IMR-90 (cell line): ENCODE results near the gene TET1. TPM values are rescaled to one million over a fixed set of nuclear protein-coding genes. Genes with fewer than 3 reads are reported as not detected.

Experiments
- ATAC-seq: fragments of 200-7000 bp; cut with Tn5 transposase; 2 replicates; pipeline ENCODE4 v1.9.1; 2020; ENCODE audit warnings: low read depth, mild to moderate bottlenecking, moderate library complexity
- BruUV-seq: library from RNA; stranded (reverse); fragments of 400-500 nt; replicated peaks from 2 replicates; lab custom pipeline; 2021; lab: Mats Ljungman, UMichigan
- CTCF ChIA-PET: fragments of 300-600 bp; formaldehyde crosslinking; extraction: SDS; loops from one replicate; lab custom pipeline; 2021; ENCODE audit warnings: antibody characterized with exemption; lab: Yijun Ruan, JAX
- POLR2A ChIA-PET: fragments of 300-600 bp; sonication (Branson Sonifier 250); formaldehyde crosslinking; loops from one replicate; lab custom pipeline; 2022; ENCODE audit warnings: antibody characterized with exemption; ENCODE audit not compliant: unreplicated experiment; lab: Charles Lee
- DNase-seq: peaks from one replicate; pipeline ENCODE4 v3.0.0; 2013
- H2AFZ ChIP-seq: replicated peaks from 2 replicates; pipeline ENCODE3; 2013; ENCODE audit warnings: low read length, mild to moderate bottlenecking; ENCODE audit not compliant: poor library complexity
- H2AK5ac ChIP-seq: 2 replicates; pipeline ENCODE4 v1.6.1; 2013; ENCODE audit warnings: low read depth, low read length, inconsistent platforms
- H2AK9ac ChIP-seq: replicated peaks from 2 replicates; pipeline ENCODE3; 2013; ENCODE audit warnings: mild to moderate bottlenecking, low read depth, low read length, moderate library complexity; ENCODE audit not compliant: poor library complexity
- H2BK120ac ChIP-seq: 2 replicates; pipeline ENCODE4 v1.6.1; 2013; ENCODE audit warnings: low read depth, low read length, inconsistent platforms
- H2BK15ac ChIP-seq: 3 replicates; pipeline ENCODE4 v1.6.1; 2013; ENCODE audit warnings: low read depth, low read length, inconsistent platforms
- H2BK20ac ChIP-seq: 2 replicates; pipeline ENCODE4 v1.6.1; 2013; ENCODE audit warnings: low read depth, mild to moderate bottlenecking, inconsistent platforms, low read length, moderate library complexity
- H2BK5ac ChIP-seq: 2 replicates; pipeline ENCODE4 v1.6.1; 2013; ENCODE audit warnings: mild to moderate bottlenecking, low read depth, low read length, inconsistent platforms; ENCODE audit not compliant: poor library complexity, severe bottlenecking
- H3K14ac ChIP-seq: replicated peaks from 2 replicates; pipeline ENCODE4 v1.6.1; 2013; ENCODE audit warnings: low read depth, low read length, inconsistent platforms
- H3K18ac ChIP-seq: 2 replicates; pipeline ENCODE4 v1.6.1; 2013; ENCODE audit warnings: low read depth, low read length, control low read depth
- H3K23ac ChIP-seq: 2 replicates; pipeline ENCODE4 v1.6.1; 2013; ENCODE audit warnings: low read depth, low read length, inconsistent platforms
- H3K27ac ChIP-seq: 2 replicates; pipeline ENCODE4 v1.5.1; 2013; ENCODE audit warnings: mild to moderate bottlenecking, control low read depth, low read length; ENCODE audit not compliant: insufficient read depth
- H3K27me3 ChIP-seq: 2 replicates; pipeline ENCODE4 v1.6.1; 2013; ENCODE audit warnings: low read length; ENCODE audit not compliant: control insufficient read depth, insufficient read depth
- H3K36me3 ChIP-seq: 2 replicates; pipeline ENCODE4 v1.6.1; 2013; ENCODE audit warnings: low read length, mixed read lengths; ENCODE audit not compliant: control insufficient read depth, insufficient read depth
- H3K4ac ChIP-seq: 2 replicates; pipeline ENCODE4 v1.6.1; 2013; ENCODE audit warnings: low read depth, low read length, inconsistent platforms
- H3K4me1 ChIP-seq: 2 replicates; pipeline ENCODE4 v1.6.1; 2013; ENCODE audit warnings: low read length, mixed read lengths; ENCODE audit not compliant: control insufficient read depth, insufficient read depth
- H3K4me2 ChIP-seq: 2 replicates; pipeline ENCODE4 v1.6.1; 2013; ENCODE audit warnings: low read depth, mild to moderate bottlenecking, control low read depth, low read length, moderate library complexity
- H3K4me3 ChIP-seq: 2 replicates; pipeline ENCODE4 v1.5.1; 2013; ENCODE audit warnings: low read depth, mild to moderate bottlenecking, control low read depth, low read length, moderate library complexity; ENCODE audit not compliant: insufficient read depth
- H3K56ac ChIP-seq: 2 replicates; pipeline ENCODE4 v1.6.1; 2013; ENCODE audit warnings: low read length, inconsistent platforms; ENCODE audit not compliant: insufficient read depth; ENCODE audit errors: extremely low read depth
- H3K79me1 ChIP-seq, 2 experiments: 2 replicates each; pipeline ENCODE4 v1.6.1; 2013; ENCODE audit warnings: low read length in 2 of 2, inconsistent platforms in 1 of 2, low read depth in 1 of 2
- H3K9ac ChIP-seq: 2 replicates; pipeline ENCODE4 v1.6.1; 2013; ENCODE audit warnings: low read depth, low read length, control low read depth
- H3K9me1 ChIP-seq: 2 replicates; pipeline ENCODE4 v1.6.1; 2013; ENCODE audit warnings: low read length, inconsistent platforms; ENCODE audit not compliant: insufficient read depth
- H3K9me3 ChIP-seq: 2 replicates; pipeline ENCODE4 v1.6.1; 2013; ENCODE audit warnings: low read length; ENCODE audit not compliant: control insufficient read depth, insufficient read depth
- H4K20me1 ChIP-seq: 2 replicates; pipeline ENCODE4 v1.6.1; 2013; ENCODE audit warnings: low read length, inconsistent platforms; ENCODE audit not compliant: insufficient read depth
- H4K5ac ChIP-seq: 2 replicates; pipeline ENCODE4 v1.6.1; 2013; ENCODE audit warnings: mild to moderate bottlenecking, low read depth, low read length, control low read depth
- H4K8ac ChIP-seq, 2 experiments: 2 replicates each; pipeline ENCODE4 v1.6.1; 2013; ENCODE audit warnings: low read depth in 2 of 2, low read length in 2 of 2, control low read depth in 1 of 2, inconsistent platforms in 1 of 2
- H4K91ac ChIP-seq: 2 replicates; pipeline ENCODE4 v1.6.1; 2013; ENCODE audit warnings: low read depth, low read length, inconsistent platforms; ENCODE audit not compliant: insufficient read depth
- BHLHE40 ChIP-seq: fragments of 150-350 bp; IDR thresholded peaks from 2 replicates; pipeline ENCODE4 v1.6.1; 2016; ENCODE audit warnings: mild to moderate bottlenecking, low read depth, low read length
- CHD1 ChIP-seq: IDR thresholded peaks from 2 replicates; pipeline ENCODE4 v1.6.1; 2012; ENCODE audit warnings: low read depth, low read length, improper control_type of control experiment
- CTCF ChIP-seq: conservative IDR thresholded peaks from 2 replicates; pipeline ENCODE4 v1.5.1; 2012; ENCODE audit warnings: mild to moderate bottlenecking, low read depth, low read length, improper control_type of control experiment
- ELK1 ChIP-seq: fragments of 150-350 bp; IDR thresholded peaks from 2 replicates; pipeline ENCODE4 v1.6.1; 2016; ENCODE audit warnings: low read depth, mild to moderate bottlenecking, low read length, moderate library complexity, borderline replicate concordance
- MAFK ChIP-seq: IDR thresholded peaks from 2 replicates; pipeline ENCODE4 v1.6.1; 2012; ENCODE audit warnings: low read depth, low read length, improper control_type of control experiment
- MAZ ChIP-seq: IDR thresholded peaks from 2 replicates; pipeline ENCODE4 v1.6.1; 2012; ENCODE audit warnings: low read depth, mild to moderate bottlenecking, low read length, improper control_type of control experiment, moderate library complexity, borderline replicate concordance
- MXI1 ChIP-seq: IDR thresholded peaks from 2 replicates; pipeline ENCODE4 v1.6.1; 2012; ENCODE audit warnings: low read depth, mild to moderate bottlenecking, low read length, moderate library complexity, borderline replicate concordance
- NFE2L2 ChIP-seq: fragments of 150-350 bp; IDR thresholded peaks from 2 replicates; pipeline ENCODE4 v1.6.1; 2016; ENCODE audit warnings: low read depth, mild to moderate bottlenecking, low read length
- POLR2A ChIP-seq: IDR thresholded peaks from 2 replicates; pipeline ENCODE4 v1.6.1; 2012; ENCODE audit warnings: mild to moderate bottlenecking, low read depth, low read length
- RAD21 ChIP-seq: IDR thresholded peaks from 2 replicates; pipeline ENCODE4 v1.6.1; 2012; ENCODE audit warnings: low read length, improper control_type of control experiment
- RCOR1 ChIP-seq: IDR thresholded peaks from 2 replicates; pipeline ENCODE4 v1.6.1; 2012; ENCODE audit warnings: mild to moderate bottlenecking, low read length, improper control_type of control experiment; ENCODE audit not compliant: insufficient replicate concordance
- SMC3 ChIP-seq: fragments of 150-350 bp; IDR thresholded peaks from 2 replicates; pipeline ENCODE4 v1.6.1; 2016; ENCODE audit warnings: low read depth, mild to moderate bottlenecking, antibody characterized with exemption, low read length, moderate library complexity
- USF2 ChIP-seq: fragments of 150-350 bp; IDR thresholded peaks from 2 replicates; pipeline ENCODE4 v1.6.1; 2017; ENCODE audit warnings: mild to moderate bottlenecking, antibody characterized with exemption, low read length, low read depth
- WGBS, 2 experiments: methylation state at CpG; one replicate each; pipeline versions ENCODE4 v1.1.5 to v1.1.7; 2013; ENCODE audit warnings: missing lambda C conversion rate in 2 of 2; ENCODE audit not compliant: insufficient read length in 1 of 2; ENCODE audit errors: extremely low coverage in 2 of 2; 5-methylcytosine and 5-hydroxymethylcytosine counted together
- dilution Hi-C: fragments of 300-500 bp; cut with HindIII; formaldehyde crosslinking; loops from one replicate; pipeline ENCODE4 v1.14.3; 2018; ENCODE audit warnings: low sequenced_read_pairs; ENCODE audit not compliant: unreplicated experiment
- in situ Hi-C: fragments of 300-500 bp; cut with MboI; formaldehyde crosslinking; loops from 3 replicates; pipeline ENCODE4 v1.14.3; 2019; ENCODE audit warnings: low sequenced_read_pairs, inconsistent platforms, mixed read lengths
- intact Hi-C: fragments of 100-400 bp; cut with micrococcal nuclease; formaldehyde crosslinking; loops from 2 replicates; pipeline ENCODE4 v1.10.0; 2022
- polyA plus RNA-seq, 3 experiments: library from polyadenylated mRNA; depleted of rRNA; stranded (reverse); fragments of >200 nt; gene quantifications; 2 replicates each; pipeline ENCODE4 v1.2.3, GENCODE V29; 2012; ENCODE audit warnings: low replicate concordance in 1 of 3
- total RNA-seq: library from RNA; depleted of rRNA; stranded (reverse); fragments of >200 nt; gene quantifications from 2 replicates; pipeline ENCODE4 v1.2.3, GENCODE V29; 2012

Gene TET1
- total and polyA plus RNA-seq, 2 of the 4 experiments (the other 2 are of a cell fraction), result 1.0 to 4.3 TPM

- Histone ChIP-seq H2BK120ac (no peak overlapping the region), H3K18ac (no peak overlapping the region), H3K4me3 (no peak overlapping the region), H2BK5ac (no peak overlapping the region), H2BK20ac (no peak overlapping the region), H2AK5ac (no peak overlapping the region), H3K4me2 (no peak overlapping the region), H4K20me1 (no peaks in the 10 kb centered on the region; the same call in 1 of the 2 replicates), H3K23ac (no peak overlapping the region), H3K4me1 (no peaks in the 10 kb centered on the region), H3K9ac (no peak overlapping the region), H3K9me3 (no peaks in the 10 kb centered on the region), H3K36me3 (peaks cover 49% of the 10 kb centered on the region), H3K27ac (no peak overlapping the region), H3K4ac (no peak overlapping the region), H2AK9ac (no peak overlapping the region), H4K5ac (no peak overlapping the region), H2BK15ac (no peak overlapping the region), H3K79me1 (peaks cover 3 to 5% of the 10 kb centered on the region in 2 experiments; a peak in 3 of 4 replicates), H4K91ac (no peak overlapping the region), H4K8ac (no peak overlapping the region), H3K27me3 (no peaks in the 10 kb centered on the region), H3K14ac (no peak overlapping the region), H3K56ac (no peak overlapping the region), H2AFZ (no peak overlapping the region), H3K9me1 (no peaks in the 10 kb centered on the region)
- CTCF ChIA-PET, result no interaction called here
- intact Hi-C loops (loop anchor here (5.0 to 10.0 kb wide), 3 partner anchors 35 to 398 kb away; no protein-coding TSS in a partner anchor), dilution Hi-C loops (no loop called here), in situ Hi-C loops (no loop called here)
- ATAC-seq (no peak), DNase-seq (no peak)
- 87% methylated on average over 3 of the region's 6 CpGs; no CpG with 5 or more reads in 1 of the 2 experiments for WGBS, 2 experiments
- POLR2A ChIA-PET, result no interaction called here
- no TSS peak for BruUV-seq
- TF ChIP-seq NFE2L2 (no peak), USF2 (no peak), RAD21 (no peak), ELK1 (no peak), POLR2A (no peak), RCOR1 (no peak), MAZ (no peak), MAFK (no peak), SMC3 (no peak), MXI1 (no peak), CTCF (no peak), BHLHE40 (no peak), CHD1 (no peak)
These were observed 182.3 kb downstream of the TET1 start for GRCh38 chr10:68742397-68742796.
